GM12892 (cell line): Measurements from ENCODE around the gene VPS54.
A peak's percentile ranks its signal among the peaks of the same experiment; 100 is the strongest.

Source experiments
- DNase-seq: peaks from one replicate; pipeline ENCODE4 v3.0.0; 2011; ENCODE audit not compliant: insufficient read length
- FAIRE-seq: peaks from 2 replicates; lab custom pipeline; 2011; peaks lifted over from hg19 to GRCh38; lab: Jason Lieb, UNC
- POLR2A ChIP-seq: IDR thresholded peaks from 2 replicates; pipeline ENCODE4 v1.6.1; 2011; ENCODE audit warnings: low read depth, low read length, control low read depth
- POLR2AphosphoS5 ChIP-seq: IDR thresholded peaks from 2 replicates; pipeline ENCODE4 v1.6.1; 2011; ENCODE audit warnings: low read depth, low read length, control low read depth
- TAF1 ChIP-seq: IDR thresholded peaks from 2 replicates; pipeline ENCODE4 v1.6.1; 2011; ENCODE audit warnings: low read depth, mild to moderate bottlenecking, control low read depth, low read length, borderline replicate concordance

VPS54 gene

GRCh38 chr2:64018701-64019082 lies 536 bp downstream of the VPS54 start:
- TF ChIP-seq TAF1 = no peak
- FAIRE-seq (peak; percentile 63), DNase-seq (no peak)

DNA sequence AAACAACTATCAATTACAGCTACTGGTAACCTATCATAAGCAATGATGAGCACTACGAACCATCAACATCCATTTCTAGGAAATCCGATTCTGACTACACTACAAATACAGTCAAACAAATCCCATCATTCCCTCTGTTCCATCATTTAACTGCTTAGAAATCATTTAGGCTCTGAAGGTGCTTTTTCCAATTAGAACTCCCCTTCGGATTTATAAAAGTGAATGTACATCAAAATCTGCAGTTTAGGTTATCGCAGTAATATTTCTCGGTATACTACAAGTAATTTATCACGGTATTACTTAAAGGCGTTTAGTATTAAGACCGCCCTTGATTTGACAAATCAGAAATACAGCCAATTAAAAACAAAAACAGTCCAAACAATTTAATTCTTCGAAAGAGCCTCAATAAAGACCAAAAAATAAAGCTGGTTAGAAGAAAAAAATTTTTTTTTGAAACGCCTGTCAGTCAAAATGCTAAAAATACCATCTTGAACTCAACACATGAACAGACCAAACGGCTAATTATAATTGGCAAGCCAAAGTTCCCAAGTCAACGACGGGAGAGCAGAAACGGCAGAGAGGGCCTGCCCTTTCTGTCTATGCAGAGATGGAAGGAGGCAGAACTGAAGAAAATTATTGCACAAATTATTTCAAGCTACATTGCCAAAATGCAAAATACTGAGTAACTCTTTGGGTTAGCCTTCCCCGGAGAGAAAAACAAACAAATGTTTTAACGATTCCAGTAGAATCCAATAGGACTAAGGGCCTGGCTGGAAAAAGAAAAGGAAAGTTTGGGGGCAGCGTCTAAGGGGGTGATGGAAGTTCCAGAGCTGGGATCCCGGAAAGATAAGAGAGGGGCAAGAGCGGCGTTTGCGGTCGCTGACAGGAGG lies 1.2 kb downstream of the VPS54 start:
- peak; percentile 54 for FAIRE-seq
- TF ChIP-seq POLR2A (no peak), TAF1 (no peak), POLR2AphosphoS5 (no peak)

GRCh38 chr2:64015898-64016297 lies 3.3 kb downstream of the VPS54 start:
- no peak for TF ChIP-seq POLR2AphosphoS5
- no peak for TF ChIP-seq POLR2A
- no peak for TF ChIP-seq TAF1
- FAIRE-seq = no peak
- no peak for DNase-seq

More for the DNA sequence above, 1.2 kb downstream of the VPS54 start:
- DNase-seq = no peak

DNA sequence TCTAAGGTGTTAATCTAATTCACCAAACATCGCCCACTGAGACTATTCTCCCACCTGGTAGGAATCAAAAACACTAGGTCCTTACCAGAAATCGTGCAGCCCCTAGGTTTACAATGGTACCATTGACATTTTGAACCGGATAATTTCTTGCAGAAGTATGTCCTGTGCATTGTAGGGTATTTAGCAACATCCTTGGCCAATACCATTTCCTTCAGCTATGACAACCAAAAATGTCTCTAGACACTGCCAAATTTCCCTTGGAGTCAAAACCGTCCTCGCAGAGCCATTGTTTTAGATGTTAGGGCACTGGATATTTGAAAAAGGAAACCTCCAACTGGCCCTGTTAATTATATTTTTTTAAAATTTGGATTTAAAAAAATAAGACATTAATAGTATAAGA lies 3.8 kb downstream of the VPS54 start:
- no peak for DNase-seq
- FAIRE-seq = no peak
- TF ChIP-seq TAF1 (no peak), POLR2A (no peak), POLR2AphosphoS5 (no peak)

DNA sequence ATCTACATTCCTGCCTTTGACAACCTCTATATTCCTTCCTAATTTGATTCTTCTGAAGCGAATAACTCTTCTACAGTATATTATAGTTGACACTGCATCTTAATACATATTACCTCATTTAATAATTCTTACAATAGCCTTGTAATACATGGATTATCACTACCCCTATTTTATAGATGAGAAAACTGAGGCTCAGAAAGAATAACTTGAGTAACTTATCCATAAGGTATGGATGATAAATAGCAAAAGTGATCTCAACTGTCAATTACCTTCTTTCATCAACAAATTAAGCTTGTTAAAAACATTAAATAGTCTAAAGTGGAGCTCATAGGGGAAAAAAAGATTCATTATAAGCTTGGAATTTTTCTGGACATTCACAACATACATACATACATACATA lies 4.6 kb downstream of the VPS54 start:
- no peak for FAIRE-seq
- no peak for TF ChIP-seq POLR2AphosphoS5
- TF ChIP-seq TAF1 = no peak
- no peak for TF ChIP-seq POLR2A
- no peak for DNase-seq

GRCh38 chr2:64013053-64013452 lies 6.2 kb downstream of the VPS54 start:
- DNase-seq (no peak), FAIRE-seq (peak; percentile 36)
- TF ChIP-seq POLR2A (no peak), TAF1 (no peak), POLR2AphosphoS5 (no peak)

DNA sequence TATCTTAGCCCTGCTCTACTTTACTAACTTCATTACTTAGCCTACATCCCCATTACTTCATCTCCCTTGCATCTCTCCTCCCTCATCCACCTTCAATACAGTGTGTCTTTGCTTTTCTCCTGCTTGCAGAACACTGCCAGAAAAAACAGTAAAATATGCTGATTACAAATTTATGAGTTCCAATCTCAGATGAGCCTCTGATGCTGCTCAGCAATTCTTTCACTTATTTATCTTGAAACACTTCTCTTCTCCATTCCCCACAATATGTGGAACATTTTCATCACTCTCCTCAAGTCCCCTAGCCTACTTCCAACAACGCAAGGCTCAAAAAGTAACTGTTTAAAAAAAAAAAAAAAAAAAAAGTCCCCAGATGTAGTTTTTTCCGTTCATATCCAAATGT lies 7.1 kb downstream of the VPS54 start:
- FAIRE-seq (peak; percentile 74), DNase-seq (no peak)

GRCh38 chr2:64008434-64009009 lies 10.7 kb downstream of the VPS54 start:
- FAIRE-seq (no peak), DNase-seq (no peak)
- TF ChIP-seq TAF1 = no peak
- TF ChIP-seq POLR2A = no peak
- TF ChIP-seq POLR2AphosphoS5 = no peak

More for the DNA sequence above, 7.1 kb downstream of the VPS54 start:
- TF ChIP-seq POLR2AphosphoS5 = no peak
- TF ChIP-seq TAF1 = no peak
- no peak for TF ChIP-seq POLR2A

- no peak for TF ChIP-seq POLR2A
- no peak for TF ChIP-seq POLR2AphosphoS5
- TF ChIP-seq TAF1 = no peak
- DNase-seq (no peak), FAIRE-seq (no peak)
Observed at GRCh38 chr2:64007924-64008323, 11.3 kb downstream of the VPS54 start.

DNA sequence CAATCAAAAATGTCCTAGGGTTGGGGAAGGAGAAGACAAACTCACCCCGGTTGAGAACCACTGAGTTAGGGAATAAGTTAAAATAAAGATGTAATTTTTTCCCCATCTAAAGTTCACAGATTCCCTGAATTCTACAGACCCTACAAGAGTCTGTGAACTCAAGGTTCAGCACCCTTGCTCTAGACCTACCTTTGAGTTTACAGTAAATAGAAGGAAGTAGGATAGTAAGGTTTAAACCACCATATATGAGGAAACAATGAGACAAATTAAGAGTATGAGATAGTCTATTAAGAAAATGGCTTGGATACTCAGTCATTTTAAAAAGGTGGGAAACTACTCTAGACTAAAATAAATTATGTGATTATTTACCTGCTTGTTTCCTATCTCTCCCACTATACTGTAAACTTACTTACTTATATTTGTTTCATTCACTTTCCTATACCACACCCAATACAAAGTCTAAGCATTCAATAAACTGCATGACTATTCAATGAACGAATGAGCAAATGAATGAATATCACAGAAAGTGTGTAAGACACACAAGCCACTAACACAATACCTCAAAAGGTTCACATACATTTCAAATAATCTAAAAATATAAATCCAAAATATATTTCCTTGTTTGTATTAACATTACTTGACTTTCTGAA lies 13.4 kb downstream of the VPS54 start:
- TF ChIP-seq TAF1 = no peak
- no peak for TF ChIP-seq POLR2AphosphoS5
- no peak for TF ChIP-seq POLR2A
- no peak for FAIRE-seq
- DNase-seq = no peak

- no peak for DNase-seq
- no peak for FAIRE-seq
- TF ChIP-seq TAF1 (no peak), POLR2A (no peak), POLR2AphosphoS5 (no peak)
Observed at GRCh38 chr2:64003239-64003638, 16.0 kb downstream of the VPS54 start.
